Measurements from ENCODE around the gene CEP135. TPM values are rescaled to one million over a fixed set of nuclear protein-coding genes. Genes with fewer than 3 reads are reported as not detected.

CEP135 gene
- total RNA-seq, 1 donor from 2014 or later, result 8.2 TPM

GRCh38 chr4:55903577-55903976 is 45.2 kb upstream of the CEP135 start:
- Mint-ChIP-seq H3K27ac (ENCODE audit: unreplicated experiment) (no peak overlapping the region), H3K9me3 (ENCODE audit: unreplicated experiment) (no peaks in the 10 kb centered on the region), H3K27me3 (ENCODE audit: low read depth, unreplicated experiment) (no peaks in the 10 kb centered on the region), H3K4me3 (ENCODE audit: unreplicated experiment) (no peak overlapping the region), H3K36me3 (ENCODE audit: low read depth, unreplicated experiment) (peaks cover 7% of the 10 kb centered on the region), H3K4me1 (ENCODE audit: low read depth, unreplicated experiment) (peaks cover 3% of the 10 kb centered on the region)
- TF ChIP-seq CTCF (IDR thresholded peaks at IDR 0.05; ENCODE audit: insufficient read depth, low read depth, low read length) (no peak), EZH2 (IDR thresholded peaks at IDR 0.05; ENCODE audit: insufficient read depth, low read length) (no peak)
- DNase-seq (ENCODE audit: low read depth) (no peak), FAIRE-seq (no peak)
- Histone ChIP-seq H3K4me2 (ENCODE audit: low read length) (no peak overlapping the region), H3K9ac (ENCODE audit: low read length) (no peak overlapping the region), H3K9me3 (ENCODE audit: insufficient read depth, low read depth, low read length) (no peaks in the 10 kb centered on the region), H3K36me3 (ENCODE audit: insufficient read depth, low read length) (peaks cover 5% of the 10 kb centered on the region), H3K4me3 (ENCODE audit: insufficient read depth, low read depth, low read length) (no peak overlapping the region), H2AFZ (ENCODE audit: low read depth, low read length) (no peak overlapping the region), H3K27me3 (ENCODE audit: insufficient read depth, low read length) (no peaks in the 10 kb centered on the region), H3K27ac (ENCODE audit: low read depth, low read length) (no peak overlapping the region), H4K20me1 (ENCODE audit: insufficient read depth, low read length) (no peaks in the 10 kb centered on the region), H3K4me1 (ENCODE audit: insufficient read depth, low read length) (no peaks in the 10 kb centered on the region), H3K79me2 (ENCODE audit: insufficient read depth, low read length) (no peaks in the 10 kb centered on the region)

DNA sequence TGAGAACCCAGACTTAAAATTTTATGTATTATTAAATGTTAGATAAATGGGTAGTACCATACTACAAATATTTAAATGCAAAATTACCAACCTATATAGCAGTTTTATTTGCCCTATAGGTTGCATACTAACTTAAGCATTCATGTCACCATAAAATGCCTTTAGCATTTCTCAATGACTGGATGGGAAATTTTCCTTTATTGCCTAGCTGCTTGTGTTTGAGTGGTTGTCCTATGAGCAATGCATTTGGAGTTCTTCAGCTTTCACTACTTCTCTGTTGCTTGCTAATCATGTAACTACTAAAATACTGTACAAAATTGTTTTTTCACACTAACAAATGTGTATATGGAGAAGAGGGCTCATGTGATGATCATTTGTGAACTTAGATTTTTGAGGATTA is 44.2 kb upstream of the CEP135 start:
- no peak overlapping the region for H3K9ac ChIP-seq (ENCODE audit: low read length)
- H3K9me3 Mint-ChIP-seq (ENCODE audit: unreplicated experiment), result peaks cover 2% of the 10 kb centered on the region
- TF ChIP-seq EZH2 (IDR thresholded peaks at IDR 0.05; ENCODE audit: insufficient read depth, low read length), result no peak
- no peak for TF ChIP-seq CTCF (IDR thresholded peaks at IDR 0.05; ENCODE audit: insufficient read depth, low read depth, low read length)
- H3K4me1 Mint-ChIP-seq (ENCODE audit: low read depth, unreplicated experiment), result peaks cover 3% of the 10 kb centered on the region
- H2AFZ ChIP-seq (ENCODE audit: low read depth, low read length), result no peak overlapping the region
- DNase-seq (ENCODE audit: low read depth) (no peak), FAIRE-seq (no peak)
- H3K9me3 ChIP-seq (ENCODE audit: insufficient read depth, low read depth, low read length), result no peaks in the 10 kb centered on the region
- H3K4me3 ChIP-seq (ENCODE audit: insufficient read depth, low read depth, low read length), result no peak overlapping the region
- no peaks in the 10 kb centered on the region for H3K4me1 ChIP-seq (ENCODE audit: insufficient read depth, low read length)
- H4K20me1 ChIP-seq (ENCODE audit: insufficient read depth, low read length), result no peaks in the 10 kb centered on the region
- peaks cover 7% of the 10 kb centered on the region for H3K36me3 Mint-ChIP-seq (ENCODE audit: low read depth, unreplicated experiment)
- H3K4me3 Mint-ChIP-seq (ENCODE audit: unreplicated experiment), result no peak overlapping the region
- H3K27me3 Mint-ChIP-seq (ENCODE audit: low read depth, unreplicated experiment), result no peaks in the 10 kb centered on the region
- peaks cover 5% of the 10 kb centered on the region for H3K36me3 ChIP-seq (ENCODE audit: insufficient read depth, low read length)
- H3K27me3 ChIP-seq (ENCODE audit: insufficient read depth, low read length), result no peaks in the 10 kb centered on the region
- H3K27ac ChIP-seq (ENCODE audit: low read depth, low read length), result no peak overlapping the region
- no peaks in the 10 kb centered on the region for H3K79me2 ChIP-seq (ENCODE audit: insufficient read depth, low read length)
- no peak overlapping the region for H3K4me2 ChIP-seq (ENCODE audit: low read length)
- no peak overlapping the region for H3K27ac Mint-ChIP-seq (ENCODE audit: unreplicated experiment)

- no peak overlapping the region for H3K27ac ChIP-seq (ENCODE audit: low read depth, low read length)
- Mint-ChIP-seq H3K27me3 (ENCODE audit: low read depth, unreplicated experiment) (no peaks in the 10 kb centered on the region), H3K4me3 (ENCODE audit: unreplicated experiment) (no peak overlapping the region), H3K36me3 (ENCODE audit: low read depth, unreplicated experiment) (peaks cover 7% of the 10 kb centered on the region), H3K27ac (ENCODE audit: unreplicated experiment) (no peak overlapping the region), H3K4me1 (ENCODE audit: low read depth, unreplicated experiment) (peaks cover 8% of the 10 kb centered on the region), H3K9me3 (ENCODE audit: unreplicated experiment) (peaks cover 2% of the 10 kb centered on the region)
- H3K79me2 ChIP-seq (ENCODE audit: insufficient read depth, low read length), result no peaks in the 10 kb centered on the region
- DNase-seq (ENCODE audit: low read depth) (no peak), FAIRE-seq (no peak)
- H3K9ac ChIP-seq (ENCODE audit: low read length), result no peak overlapping the region
- H3K4me2 ChIP-seq (ENCODE audit: low read length), result no peak overlapping the region
- H3K4me3 ChIP-seq (ENCODE audit: insufficient read depth, low read depth, low read length), result no peak overlapping the region
- H3K9me3 ChIP-seq (ENCODE audit: insufficient read depth, low read depth, low read length), result no peaks in the 10 kb centered on the region
- TF ChIP-seq EZH2 (IDR thresholded peaks at IDR 0.05; ENCODE audit: insufficient read depth, low read length) (no peak), CTCF (IDR thresholded peaks at IDR 0.05; ENCODE audit: insufficient read depth, low read depth, low read length) (no peak)
- no peaks in the 10 kb centered on the region for H3K27me3 ChIP-seq (ENCODE audit: insufficient read depth, low read length)
- H3K4me1 ChIP-seq (ENCODE audit: insufficient read depth, low read length), result no peaks in the 10 kb centered on the region
- H3K36me3 ChIP-seq (ENCODE audit: insufficient read depth, low read length), result no peaks in the 10 kb centered on the region
- H4K20me1 ChIP-seq (ENCODE audit: insufficient read depth, low read length), result no peaks in the 10 kb centered on the region
- H2AFZ ChIP-seq (ENCODE audit: low read depth, low read length), result no peak overlapping the region
Observed at GRCh38 chr4:55906323-55906722, 42.4 kb upstream of the CEP135 start.

Measured in astrocyte (in vitro differentiated cells and primary cell).